ENCODE results near the gene POLH.
"Not testable (repeated sequence)": the region's sequence is repeated elsewhere in the genome, so short reads cannot be mapped to it uniquely, and the experiment has no call there.

Gene POLH

DNA sequence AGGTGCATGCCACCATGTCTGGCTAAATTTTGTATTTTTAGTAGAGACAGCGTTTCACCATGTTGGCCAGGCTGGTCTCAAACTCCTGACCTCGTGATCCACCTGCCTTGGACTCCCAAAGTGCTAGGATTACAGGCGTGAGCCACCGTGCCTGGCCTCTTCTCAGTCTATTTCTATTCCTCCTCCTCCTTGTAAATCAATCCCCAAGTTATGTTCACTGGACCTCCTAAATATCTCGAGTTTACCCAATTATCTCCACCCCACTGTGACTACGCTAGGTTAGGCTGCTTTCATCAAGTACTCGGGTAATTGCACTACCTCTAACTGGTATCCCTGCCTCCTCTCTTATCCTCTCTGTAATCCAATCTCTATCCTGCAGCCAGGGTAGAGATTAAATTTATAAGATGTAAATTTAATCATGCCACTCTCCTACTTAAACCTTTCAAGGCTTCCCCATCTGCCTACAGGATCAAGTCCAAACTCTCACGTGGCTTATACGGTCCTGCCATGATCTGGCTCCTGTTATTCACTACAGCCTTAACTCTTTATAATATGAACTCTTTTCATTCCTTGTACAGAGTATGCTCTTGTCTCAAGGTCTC is 58.8 kb downstream of the POLH start:
- no peak for DNase-seq

DNA sequence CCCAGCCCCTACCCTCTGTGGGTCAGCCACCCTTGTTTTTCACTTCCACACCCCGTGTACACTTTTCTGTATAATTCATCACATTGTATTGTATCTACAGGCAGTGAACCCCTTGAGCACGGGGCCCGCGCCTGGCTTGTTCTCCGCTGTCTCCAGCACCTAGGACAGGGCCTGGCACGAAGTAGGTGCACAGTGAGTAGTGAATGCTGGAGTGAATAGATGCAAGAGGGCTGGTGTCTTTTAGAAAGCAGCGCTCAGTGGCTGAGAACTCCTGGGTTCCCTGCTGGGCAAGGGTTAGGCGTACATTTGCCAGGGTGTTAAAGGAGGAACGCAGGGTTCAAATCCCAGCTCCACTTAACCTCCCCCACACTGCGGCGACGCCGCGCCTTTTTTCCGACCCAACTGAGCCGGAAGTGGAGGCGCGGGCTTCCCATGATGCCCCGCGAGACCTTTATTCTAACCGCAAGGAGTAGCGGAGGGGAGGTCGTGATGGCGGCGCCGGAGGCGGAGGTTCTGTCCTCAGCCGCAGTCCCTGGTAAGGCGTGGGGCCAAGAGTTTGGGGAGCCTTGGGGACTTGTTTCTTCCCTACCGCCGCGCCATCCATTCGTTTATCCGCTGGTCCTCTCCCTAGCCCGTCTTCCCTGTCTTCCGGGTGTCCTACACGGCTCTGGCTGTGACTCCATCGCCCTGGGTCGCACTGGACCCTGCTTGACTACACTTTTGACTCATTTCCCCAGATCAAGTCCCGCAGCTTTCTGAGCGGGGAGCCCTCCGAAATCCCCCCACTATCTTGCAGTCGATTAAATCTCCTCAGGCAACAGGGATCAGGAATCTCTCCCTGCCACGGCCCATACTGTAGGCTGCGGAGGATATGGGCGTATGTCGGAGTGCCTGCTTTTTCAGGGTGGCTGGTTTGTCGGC is 59.7 kb downstream of the POLH start, which contains the start of gene MAD2L1BP:
MAD2L1BP (plus strand) TSS at position 454 of the 921 bp plus-strand sequence; CDS start at position 490, 36 bp downstream.
- peak; percentile 72 for DNase-seq

GRCh38 chr6:43636308-43636659 is 60.3 kb downstream of the POLH start:
- DNase-seq, result no peak

DNA sequence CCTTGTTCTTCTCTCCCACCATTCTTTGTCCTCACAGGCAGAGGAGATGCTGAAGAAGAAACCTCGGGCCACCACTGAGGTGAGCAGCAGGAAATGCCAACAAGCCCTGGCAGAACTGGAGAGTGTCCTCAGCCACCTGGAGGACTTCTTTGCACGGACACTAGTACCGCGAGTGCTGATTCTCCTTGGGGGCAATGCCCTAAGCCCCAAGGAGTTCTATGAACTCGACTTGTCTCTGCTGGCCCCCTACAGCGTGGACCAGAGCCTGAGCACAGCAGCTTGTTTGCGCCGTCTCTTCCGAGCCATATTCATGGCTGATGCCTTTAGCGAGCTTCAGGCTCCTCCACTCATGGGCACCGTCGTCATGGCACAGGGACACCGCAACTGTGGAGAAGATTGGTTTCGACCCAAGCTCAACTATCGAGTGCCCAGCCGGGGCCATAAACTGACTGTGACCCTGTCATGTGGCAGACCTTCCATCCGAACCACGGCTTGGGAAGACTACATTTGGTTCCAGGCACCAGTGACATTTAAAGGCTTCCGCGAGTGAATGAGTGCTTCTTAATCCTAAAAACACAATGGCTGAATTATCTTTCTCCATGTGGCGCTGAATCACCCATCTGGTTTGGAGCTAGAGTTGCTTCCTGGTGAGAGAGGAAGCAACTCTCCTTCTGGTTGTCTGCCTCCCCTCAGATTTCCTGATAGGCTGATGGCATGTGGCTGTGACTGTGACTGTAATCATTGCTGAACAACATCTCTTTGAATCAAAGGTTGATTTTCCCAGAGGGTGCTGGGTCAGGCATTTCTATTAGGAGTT is 64.2 kb downstream of the POLH start:
- DNase-seq, result no peak

GRCh38 chr6:43644940-43645612 is 69.1 kb downstream of the POLH start, which contains the start of gene RSPH9:
Gene RSPH9 (plus strand): TSS chr6:43645036. CDS start chr6:43645099, 63 bp downstream.
- DNase-seq, result peak; percentile 32

- DNase-seq, result no peak
These were observed 69.6 kb downstream of the POLH start for GRCh38 chr6:43645613-43645964.

DNA sequence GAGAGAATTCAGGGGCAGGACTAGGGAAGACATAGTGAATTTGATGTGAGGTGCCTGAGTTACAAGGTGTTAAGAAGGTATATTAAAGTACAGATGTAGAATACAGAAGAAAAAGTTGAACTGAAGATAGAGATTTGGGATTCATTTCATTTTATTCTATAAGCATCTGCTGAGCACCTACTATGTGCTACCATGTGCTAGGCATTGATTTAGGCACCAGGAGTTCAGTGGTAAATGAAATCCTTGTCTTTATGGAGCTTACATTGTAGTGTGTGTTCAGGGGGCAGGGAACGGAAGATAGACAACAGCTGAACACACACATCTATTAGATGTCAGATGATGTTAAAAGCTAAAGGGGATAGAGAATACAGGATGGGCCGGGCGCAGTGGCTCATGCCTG is 71.6 kb downstream of the POLH start:
- DNase-seq, result no peak

DNA sequence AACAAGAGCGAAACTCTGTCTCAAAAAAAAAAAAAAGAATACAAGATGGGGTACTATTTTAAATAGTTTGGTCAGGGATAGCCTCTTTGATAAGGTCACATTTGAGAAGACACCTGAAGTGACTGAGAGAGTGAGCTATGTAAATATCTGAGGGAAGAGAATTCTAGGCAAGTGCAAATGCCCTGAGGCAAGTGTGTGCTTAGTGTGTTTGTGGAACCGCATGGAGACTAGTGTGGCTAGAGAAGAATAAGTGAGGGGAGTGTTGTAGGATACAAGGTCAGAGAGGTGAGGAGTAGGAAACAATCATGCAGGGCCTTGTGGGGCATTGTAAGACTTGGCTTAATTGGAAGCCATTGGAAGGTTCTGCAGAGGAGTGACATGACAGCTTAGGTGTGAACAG is 72.3 kb downstream of the POLH start:
- no peak for DNase-seq

GRCh38 chr6:43652822-43653221 is 76.8 kb downstream of the POLH start:
- not testable (repeated sequence) for DNase-seq

- no peak for DNase-seq
These were observed 81.3 kb downstream of the POLH start for GRCh38 chr6:43657221-43657802.

DNA sequence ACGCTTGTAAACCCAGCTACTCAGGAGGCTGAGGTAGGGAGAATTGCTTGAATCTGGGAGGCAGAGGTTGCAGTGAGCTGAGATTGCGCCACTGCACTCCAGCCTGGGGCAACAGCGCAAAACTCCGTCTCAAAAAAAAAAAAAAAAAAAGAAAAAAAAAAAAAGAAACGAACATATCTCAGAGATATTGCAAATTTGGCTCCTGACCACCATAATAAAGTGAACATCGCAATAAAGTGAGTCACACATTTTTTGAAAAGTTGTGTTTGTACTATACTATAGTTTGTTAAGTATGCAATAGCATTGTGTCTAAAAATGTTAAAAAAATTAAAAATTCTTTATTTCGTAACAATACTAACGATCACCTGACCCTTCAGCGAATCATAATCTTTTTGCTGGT is 82.2 kb downstream of the POLH start:
- peak; percentile 79 for DNase-seq

GRCh38 chr6:43662948-43663347 is 87.0 kb downstream of the POLH start:
- DNase-seq, result not testable (repeated sequence)

Data from HCEC 1CT (cell line).